ENCODE measurements around the gene HSD3B2. TPM values are rescaled to one million over a fixed set of nuclear protein-coding genes. Genes with fewer than 3 reads are reported as not detected.

The HSD3B2 gene
- total and polyA plus RNA-seq, 2 experiments from 2014 or later = not detected

DNA sequence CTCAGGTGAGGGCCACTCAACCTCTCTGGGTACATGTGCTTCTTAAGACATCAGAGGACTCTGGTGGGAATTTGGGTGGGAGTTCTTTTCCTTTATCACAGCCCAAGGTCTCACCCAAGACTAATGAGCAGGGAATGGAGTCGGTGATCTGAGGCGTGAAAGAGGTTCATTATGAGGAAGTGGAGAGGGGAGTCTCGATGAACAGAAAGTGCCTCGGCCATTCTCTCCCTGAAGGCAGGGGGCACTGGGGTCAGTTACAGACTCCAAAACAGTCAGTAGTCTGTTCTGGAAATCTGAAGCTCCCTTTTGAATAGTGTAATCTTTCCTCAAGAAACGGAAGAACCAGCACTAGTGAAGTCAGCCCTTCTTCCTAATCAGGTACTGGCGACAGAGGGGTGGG, 36.2 kb downstream of the HSD3B2 start:
- Histone ChIP-seq H3K4me1 (ENCODE audit: insufficient read depth) (peaks cover 11% of the 10 kb centered on the region), H2AFZ (no peak overlapping the region), H3K9me2 (ENCODE audit: insufficient read depth) (no peaks in the 10 kb centered on the region), H3K36me3 (ENCODE audit: insufficient read depth) (no peaks in the 10 kb centered on the region), H3K27me3 (ENCODE audit: insufficient read depth) (no peaks in the 10 kb centered on the region), H4K20me1 (replicated peaks; ENCODE audit: insufficient read depth) (no peaks in the 10 kb centered on the region), H3K4me2 (no peak overlapping the region), H3K4me3 (no peak overlapping the region), H3K79me2 (replicated peaks; ENCODE audit: insufficient read depth) (no peaks in the 10 kb centered on the region), H3F3A (replicated peaks; ENCODE audit: low read depth) (no peaks in the 10 kb centered on the region), H3K27ac (ENCODE audit: low read depth) (no peak overlapping the region)
- ATAC-seq = no peak
- H3K4me3 Mint-ChIP-seq = no peak overlapping the region
- no peak for DNase-seq (ENCODE audit: low spot score)
- peaks cover 4% of the 10 kb centered on the region for H3K27me3 Mint-ChIP-seq (ENCODE audit: insufficient read depth, low read depth, poor library complexity)
- no peaks in the 10 kb centered on the region for H3K9me3 Mint-ChIP-seq
- H3K27ac Mint-ChIP-seq = no peak overlapping the region
- TF ChIP-seq NANOG (IDR thresholded peaks at IDR 0.05; ENCODE audit: borderline replicate concordance) = no peak
- TF ChIP-seq STAT1 (IDR thresholded peaks at IDR 0.05; ENCODE audit: unreplicated experiment) = no peak
- TF ChIP-seq ZNF331 (CRISPR knock-in tag; IDR thresholded peaks at IDR 0.05; ENCODE audit: low read depth) = no peak
- TF ChIP-seq, protein P1, sequence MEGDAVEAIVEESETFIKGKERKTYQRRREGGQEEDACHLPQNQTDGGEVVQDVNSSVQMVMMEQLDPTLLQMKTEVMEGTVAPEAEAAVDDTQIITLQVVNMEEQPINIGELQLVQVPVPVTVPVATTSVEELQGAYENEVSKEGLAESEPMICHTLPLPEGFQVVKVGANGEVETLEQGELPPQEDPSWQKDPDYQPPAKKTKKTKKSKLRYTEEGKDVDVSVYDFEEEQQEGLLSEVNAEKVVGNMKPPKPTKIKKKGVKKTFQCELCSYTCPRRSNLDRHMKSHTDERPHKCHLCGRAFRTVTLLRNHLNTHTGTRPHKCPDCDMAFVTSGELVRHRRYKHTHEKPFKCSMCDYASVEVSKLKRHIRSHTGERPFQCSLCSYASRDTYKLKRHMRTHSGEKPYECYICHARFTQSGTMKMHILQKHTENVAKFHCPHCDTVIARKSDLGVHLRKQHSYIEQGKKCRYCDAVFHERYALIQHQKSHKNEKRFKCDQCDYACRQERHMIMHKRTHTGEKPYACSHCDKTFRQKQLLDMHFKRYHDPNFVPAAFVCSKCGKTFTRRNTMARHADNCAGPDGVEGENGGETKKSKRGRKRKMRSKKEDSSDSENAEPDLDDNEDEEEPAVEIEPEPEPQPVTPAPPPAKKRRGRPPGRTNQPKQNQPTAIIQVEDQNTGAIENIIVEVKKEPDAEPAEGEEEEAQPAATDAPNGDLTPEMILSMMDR (conservative IDR thresholded peaks at IDR 0.05; ENCODE audit: low read depth in 2 of 2) = no peak
- TF ChIP-seq, protein P2, sequence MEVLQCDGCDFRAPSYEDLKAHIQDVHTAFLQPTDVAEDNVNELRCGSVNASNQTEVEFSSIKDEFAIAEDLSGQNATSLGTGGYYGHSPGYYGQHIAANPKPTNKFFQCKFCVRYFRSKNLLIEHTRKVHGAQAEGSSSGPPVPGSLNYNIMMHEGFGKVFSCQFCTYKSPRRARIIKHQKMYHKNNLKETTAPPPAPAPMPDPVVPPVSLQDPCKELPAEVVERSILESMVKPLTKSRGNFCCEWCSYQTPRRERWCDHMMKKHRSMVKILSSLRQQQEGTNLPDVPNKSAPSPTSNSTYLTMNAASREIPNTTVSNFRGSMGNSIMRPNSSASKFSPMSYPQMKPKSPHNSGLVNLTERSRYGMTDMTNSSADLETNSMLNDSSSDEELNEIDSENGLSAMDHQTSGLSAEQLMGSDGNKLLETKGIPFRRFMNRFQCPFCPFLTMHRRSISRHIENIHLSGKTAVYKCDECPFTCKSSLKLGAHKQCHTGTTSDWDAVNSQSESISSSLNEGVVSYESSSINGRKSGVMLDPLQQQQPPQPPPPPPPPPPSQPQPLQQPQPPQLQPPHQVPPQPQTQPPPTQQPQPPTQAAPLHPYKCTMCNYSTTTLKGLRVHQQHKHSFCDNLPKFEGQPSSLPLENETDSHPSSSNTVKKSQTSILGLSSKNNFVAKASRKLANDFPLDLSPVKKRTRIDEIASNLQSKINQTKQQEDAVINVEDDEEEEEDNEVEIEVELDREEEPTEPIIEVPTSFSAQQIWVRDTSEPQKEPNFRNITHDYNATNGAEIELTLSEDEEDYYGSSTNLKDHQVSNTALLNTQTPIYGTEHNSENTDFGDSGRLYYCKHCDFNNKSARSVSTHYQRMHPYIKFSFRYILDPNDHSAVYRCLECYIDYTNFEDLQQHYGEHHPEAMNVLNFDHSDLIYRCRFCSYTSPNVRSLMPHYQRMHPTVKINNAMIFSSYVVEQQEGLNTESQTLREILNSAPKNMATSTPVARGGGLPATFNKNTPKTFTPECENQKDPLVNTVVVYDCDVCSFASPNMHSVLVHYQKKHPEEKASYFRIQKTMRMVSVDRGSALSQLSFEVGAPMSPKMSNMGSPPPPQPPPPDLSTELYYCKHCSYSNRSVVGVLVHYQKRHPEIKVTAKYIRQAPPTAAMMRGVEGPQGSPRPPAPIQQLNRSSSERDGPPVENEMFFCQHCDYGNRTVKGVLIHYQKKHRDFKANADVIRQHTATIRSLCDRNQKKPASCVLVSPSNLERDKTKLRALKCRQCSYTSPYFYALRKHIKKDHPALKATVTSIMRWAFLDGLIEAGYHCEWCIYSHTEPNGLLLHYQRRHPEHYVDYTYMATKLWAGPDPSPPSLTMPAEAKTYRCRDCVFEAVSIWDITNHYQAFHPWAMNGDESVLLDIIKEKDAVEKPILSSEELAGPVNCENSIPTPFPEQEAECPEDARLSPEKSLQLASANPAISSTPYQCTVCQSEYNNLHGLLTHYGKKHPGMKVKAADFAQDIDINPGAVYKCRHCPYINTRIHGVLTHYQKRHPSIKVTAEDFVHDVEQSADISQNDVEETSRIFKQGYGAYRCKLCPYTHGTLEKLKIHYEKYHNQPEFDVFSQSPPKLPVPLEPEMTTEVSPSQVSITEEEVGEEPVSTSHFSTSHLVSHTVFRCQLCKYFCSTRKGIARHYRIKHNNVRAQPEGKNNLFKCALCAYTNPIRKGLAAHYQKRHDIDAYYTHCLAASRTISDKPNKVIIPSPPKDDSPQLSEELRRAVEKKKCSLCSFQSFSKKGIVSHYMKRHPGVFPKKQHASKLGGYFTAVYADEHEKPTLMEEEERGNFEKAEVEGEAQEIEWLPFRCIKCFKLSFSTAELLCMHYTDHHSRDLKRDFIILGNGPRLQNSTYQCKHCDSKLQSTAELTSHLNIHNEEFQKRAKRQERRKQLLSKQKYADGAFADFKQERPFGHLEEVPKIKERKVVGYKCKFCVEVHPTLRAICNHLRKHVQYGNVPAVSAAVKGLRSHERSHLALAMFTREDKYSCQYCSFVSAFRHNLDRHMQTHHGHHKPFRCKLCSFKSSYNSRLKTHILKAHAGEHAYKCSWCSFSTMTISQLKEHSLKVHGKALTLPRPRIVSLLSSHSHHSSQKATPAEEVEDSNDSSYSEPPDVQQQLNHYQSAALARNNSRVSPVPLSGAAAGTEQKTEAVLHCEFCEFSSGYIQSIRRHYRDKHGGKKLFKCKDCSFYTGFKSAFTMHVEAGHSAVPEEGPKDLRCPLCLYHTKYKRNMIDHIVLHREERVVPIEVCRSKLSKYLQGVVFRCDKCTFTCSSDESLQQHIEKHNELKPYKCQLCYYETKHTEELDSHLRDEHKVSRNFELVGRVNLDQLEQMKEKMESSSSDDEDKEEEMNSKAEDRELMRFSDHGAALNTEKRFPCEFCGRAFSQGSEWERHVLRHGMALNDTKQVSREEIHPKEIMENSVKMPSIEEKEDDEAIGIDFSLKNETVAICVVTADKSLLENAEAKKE (CRISPR knock-in tag; IDR thresholded peaks at IDR 0.05) = no peak
- no peak for TF ChIP-seq JUNB (IDR thresholded peaks at IDR 0.05; ENCODE audit: unreplicated experiment)
- TF ChIP-seq, protein P3, sequence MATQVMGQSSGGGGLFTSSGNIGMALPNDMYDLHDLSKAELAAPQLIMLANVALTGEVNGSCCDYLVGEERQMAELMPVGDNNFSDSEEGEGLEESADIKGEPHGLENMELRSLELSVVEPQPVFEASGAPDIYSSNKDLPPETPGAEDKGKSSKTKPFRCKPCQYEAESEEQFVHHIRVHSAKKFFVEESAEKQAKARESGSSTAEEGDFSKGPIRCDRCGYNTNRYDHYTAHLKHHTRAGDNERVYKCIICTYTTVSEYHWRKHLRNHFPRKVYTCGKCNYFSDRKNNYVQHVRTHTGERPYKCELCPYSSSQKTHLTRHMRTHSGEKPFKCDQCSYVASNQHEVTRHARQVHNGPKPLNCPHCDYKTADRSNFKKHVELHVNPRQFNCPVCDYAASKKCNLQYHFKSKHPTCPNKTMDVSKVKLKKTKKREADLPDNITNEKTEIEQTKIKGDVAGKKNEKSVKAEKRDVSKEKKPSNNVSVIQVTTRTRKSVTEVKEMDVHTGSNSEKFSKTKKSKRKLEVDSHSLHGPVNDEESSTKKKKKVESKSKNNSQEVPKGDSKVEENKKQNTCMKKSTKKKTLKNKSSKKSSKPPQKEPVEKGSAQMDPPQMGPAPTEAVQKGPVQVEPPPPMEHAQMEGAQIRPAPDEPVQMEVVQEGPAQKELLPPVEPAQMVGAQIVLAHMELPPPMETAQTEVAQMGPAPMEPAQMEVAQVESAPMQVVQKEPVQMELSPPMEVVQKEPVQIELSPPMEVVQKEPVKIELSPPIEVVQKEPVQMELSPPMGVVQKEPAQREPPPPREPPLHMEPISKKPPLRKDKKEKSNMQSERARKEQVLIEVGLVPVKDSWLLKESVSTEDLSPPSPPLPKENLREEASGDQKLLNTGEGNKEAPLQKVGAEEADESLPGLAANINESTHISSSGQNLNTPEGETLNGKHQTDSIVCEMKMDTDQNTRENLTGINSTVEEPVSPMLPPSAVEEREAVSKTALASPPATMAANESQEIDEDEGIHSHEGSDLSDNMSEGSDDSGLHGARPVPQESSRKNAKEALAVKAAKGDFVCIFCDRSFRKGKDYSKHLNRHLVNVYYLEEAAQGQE (IDR thresholded peaks at IDR 0.05; ENCODE audit: unreplicated experiment) = no peak
- no peak for TF ChIP-seq EZH2 (IDR thresholded peaks at IDR 0.05; ENCODE audit: low read depth, unreplicated experiment)
- TF ChIP-seq EZH2phosphoT487 (IDR thresholded peaks at IDR 0.05; ENCODE audit: unreplicated experiment) = no peak
- TF ChIP-seq CREB1 (CRISPR knock-in tag; IDR thresholded peaks at IDR 0.05; ENCODE audit: low read depth) = no peak
- TF ChIP-seq ZNF114 (CRISPR knock-in tag; IDR thresholded peaks at IDR 0.05) = no peak
- no peak for TF ChIP-seq POLR2AphosphoS5 (IDR thresholded peaks at IDR 0.05; ENCODE audit: low read depth)
- TF ChIP-seq, protein P4, sequence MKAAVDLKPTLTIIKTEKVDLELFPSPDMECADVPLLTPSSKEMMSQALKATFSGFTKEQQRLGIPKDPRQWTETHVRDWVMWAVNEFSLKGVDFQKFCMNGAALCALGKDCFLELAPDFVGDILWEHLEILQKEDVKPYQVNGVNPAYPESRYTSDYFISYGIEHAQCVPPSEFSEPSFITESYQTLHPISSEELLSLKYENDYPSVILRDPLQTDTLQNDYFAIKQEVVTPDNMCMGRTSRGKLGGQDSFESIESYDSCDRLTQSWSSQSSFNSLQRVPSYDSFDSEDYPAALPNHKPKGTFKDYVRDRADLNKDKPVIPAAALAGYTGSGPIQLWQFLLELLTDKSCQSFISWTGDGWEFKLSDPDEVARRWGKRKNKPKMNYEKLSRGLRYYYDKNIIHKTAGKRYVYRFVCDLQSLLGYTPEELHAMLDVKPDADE (IDR thresholded peaks at IDR 0.05) = no peak
- peaks cover 14% of the 10 kb centered on the region for H3K4me1 Mint-ChIP-seq
- no peaks in the 10 kb centered on the region for H3K36me3 Mint-ChIP-seq (ENCODE audit: low read depth)
